ENCODE results near the gene SRCIN1.
A peak's percentile ranks its signal among the peaks of the same experiment; 100 is the strongest.

- TF ChIP-seq CTCF (IDR thresholded peaks at IDR 0.05; ENCODE audit: low read depth, low read length, poor library complexity, severe bottlenecking), result peak; percentile 100
- no peak for TF ChIP-seq EZH2phosphoT487 (IDR thresholded peaks at IDR 0.05; ENCODE audit: borderline replicate concordance, low read length)
These were observed at the start of gene SRCIN1 for GRCh38 chr17:38605841-38606645.

All from DOHH2 (cell line).